A673 (cell line): ENCODE data around the gene TBX5. TPM values are rescaled to one million over a fixed set of nuclear protein-coding genes. Genes with fewer than 3 reads are reported as not detected.

Experiments
- BruUV-seq: library from RNA; stranded (reverse); fragments of 400-500 nt; replicated peaks from 2 replicates; lab custom pipeline; 2021; lab: Mats Ljungman, UMichigan
- CTCF ChIA-PET: fragments of 300-600 bp; sonication (Branson Sonifier 250); formaldehyde crosslinking; loops from one replicate; lab custom pipeline; 2022; ENCODE audit warnings: antibody characterized with exemption; lab: Charles Lee
- POLR2A ChIA-PET: fragments of 300-600 bp; sonication (Branson Sonifier 250); formaldehyde crosslinking; loops from one replicate; lab custom pipeline; 2022; ENCODE audit warnings: antibody characterized with exemption; ENCODE audit not compliant: low non-redundant PET; lab: Charles Lee
- DNase-seq: peaks from one replicate; pipeline ENCODE4 v3.0.0-alpha.2; 2015; ENCODE audit warnings: low spot score
- H3K27ac ChIP-seq: fragments of 200-600 bp; sonication (generic); 2 replicates; pipeline ENCODE4 v1.5.1; 2016; ENCODE audit warnings: mixed run types, low read depth, mild to moderate bottlenecking, mixed read lengths, antibody characterized with exemption, low read length; ENCODE audit not compliant: poor library complexity, severe bottlenecking
- H3K27me3 ChIP-seq: fragments of 200-600 bp; sonication (generic); replicated peaks from 2 replicates; pipeline ENCODE4 v1.6.1; 2017; ENCODE audit warnings: mixed run types, low read depth, mild to moderate bottlenecking, mixed read lengths, antibody characterized with exemption, low read length; ENCODE audit not compliant: insufficient read depth, poor library complexity
- H3K36me3 ChIP-seq: fragments of 200-600 bp; sonication (generic); 2 replicates; pipeline ENCODE4 v1.6.1; 2016; ENCODE audit warnings: mixed run types, mild to moderate bottlenecking, mixed read lengths, antibody characterized with exemption, low read length; ENCODE audit not compliant: insufficient read depth, poor library complexity, severe bottlenecking
- H3K4me1 ChIP-seq: fragments of 200-600 bp; sonication (generic); 2 replicates; pipeline ENCODE4 v1.6.1; 2017; ENCODE audit warnings: mixed run types, mild to moderate bottlenecking, mixed read lengths, antibody characterized with exemption, low read length; ENCODE audit not compliant: insufficient read depth, poor library complexity, severe bottlenecking
- H3K4me3 ChIP-seq: fragments of 200-600 bp; sonication (generic); 2 replicates; pipeline ENCODE4 v1.5.1; 2016; ENCODE audit warnings: low read depth, mixed run types, mild to moderate bottlenecking, mixed read lengths, low read length; ENCODE audit not compliant: poor library complexity, severe bottlenecking
- H3K9me3 ChIP-seq: fragments of 200-600 bp; sonication (generic); 2 replicates; pipeline ENCODE4 v1.6.1; 2016; ENCODE audit warnings: mixed run types, low read depth, mild to moderate bottlenecking, mixed read lengths, antibody characterized with exemption, low read length; ENCODE audit not compliant: poor library complexity, severe bottlenecking
- EZH2 ChIP-seq: fragments of 200-600 bp; sonication (generic); IDR thresholded peaks from 2 replicates; pipeline ENCODE4 v1.6.1; 2017; ENCODE audit warnings: borderline replicate concordance, low read depth, mild to moderate bottlenecking, mixed read lengths, antibody characterized with exemption, low read length; ENCODE audit not compliant: poor library complexity, severe bottlenecking
- intact Hi-C: fragments of 100-400 bp; cut with micrococcal nuclease; formaldehyde crosslinking; loops from one replicate; pipeline ENCODE4 v1.10.0; 2022; ENCODE audit not compliant: unreplicated experiment
- total RNA-seq: library from RNA; stranded (reverse); gene quantifications from 2 replicates; pipeline ENCODE4 v1.2.3, GENCODE V29; 2021
- TF ChIP-seq, protein P1 (sequence below): fragments of 300-800, 200-600 bp; sonication (generic); conservative IDR thresholded peaks from 2 replicates; pipeline ENCODE4 v1.5.1; 2017; ENCODE audit warnings: low read depth, mild to moderate bottlenecking, antibody characterized with exemption, low read length, moderate library complexity, mixed read lengths

The TBX5 gene
- total RNA-seq, 1 experiment from 2014 or later = 2.1 TPM

DNA sequence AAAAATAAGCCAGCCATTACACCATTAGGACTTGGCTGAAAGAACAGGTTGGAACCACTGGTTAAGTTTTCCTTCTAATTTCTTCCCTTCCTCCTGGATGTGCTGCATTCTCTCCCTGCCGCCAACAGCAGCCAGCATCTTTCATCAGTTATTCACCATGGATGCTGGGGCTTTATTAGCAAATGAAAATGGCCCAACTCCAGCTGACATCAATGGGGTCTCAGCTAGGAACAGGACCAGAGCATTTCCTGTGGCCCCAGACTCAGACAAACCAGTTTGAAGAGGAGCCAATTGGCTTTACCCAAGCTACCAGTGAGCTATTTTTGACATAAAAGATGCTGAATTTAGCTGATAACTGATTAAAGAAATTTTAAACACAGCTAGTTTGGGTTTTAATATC is 26.0 kb upstream of the TBX5 start:
- no peak for DNase-seq
- Histone ChIP-seq H3K9me3 (no peaks in the 10 kb centered on the region), H3K4me1 (no peaks in the 10 kb centered on the region), H3K27ac (no peak overlapping the region), H3K27me3 (no peaks in the 10 kb centered on the region), H3K4me3 (no peak overlapping the region), H3K36me3 (no peaks in the 10 kb centered on the region)
- intact Hi-C loops = no loop called here
- no peak for TF ChIP-seq EZH2
- TF ChIP-seq, protein P1, sequence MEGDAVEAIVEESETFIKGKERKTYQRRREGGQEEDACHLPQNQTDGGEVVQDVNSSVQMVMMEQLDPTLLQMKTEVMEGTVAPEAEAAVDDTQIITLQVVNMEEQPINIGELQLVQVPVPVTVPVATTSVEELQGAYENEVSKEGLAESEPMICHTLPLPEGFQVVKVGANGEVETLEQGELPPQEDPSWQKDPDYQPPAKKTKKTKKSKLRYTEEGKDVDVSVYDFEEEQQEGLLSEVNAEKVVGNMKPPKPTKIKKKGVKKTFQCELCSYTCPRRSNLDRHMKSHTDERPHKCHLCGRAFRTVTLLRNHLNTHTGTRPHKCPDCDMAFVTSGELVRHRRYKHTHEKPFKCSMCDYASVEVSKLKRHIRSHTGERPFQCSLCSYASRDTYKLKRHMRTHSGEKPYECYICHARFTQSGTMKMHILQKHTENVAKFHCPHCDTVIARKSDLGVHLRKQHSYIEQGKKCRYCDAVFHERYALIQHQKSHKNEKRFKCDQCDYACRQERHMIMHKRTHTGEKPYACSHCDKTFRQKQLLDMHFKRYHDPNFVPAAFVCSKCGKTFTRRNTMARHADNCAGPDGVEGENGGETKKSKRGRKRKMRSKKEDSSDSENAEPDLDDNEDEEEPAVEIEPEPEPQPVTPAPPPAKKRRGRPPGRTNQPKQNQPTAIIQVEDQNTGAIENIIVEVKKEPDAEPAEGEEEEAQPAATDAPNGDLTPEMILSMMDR = no peak
- ChIA-PET CTCF (no interaction called here), POLR2A (no interaction called here)
- BruUV-seq = no TSS peak

DNA sequence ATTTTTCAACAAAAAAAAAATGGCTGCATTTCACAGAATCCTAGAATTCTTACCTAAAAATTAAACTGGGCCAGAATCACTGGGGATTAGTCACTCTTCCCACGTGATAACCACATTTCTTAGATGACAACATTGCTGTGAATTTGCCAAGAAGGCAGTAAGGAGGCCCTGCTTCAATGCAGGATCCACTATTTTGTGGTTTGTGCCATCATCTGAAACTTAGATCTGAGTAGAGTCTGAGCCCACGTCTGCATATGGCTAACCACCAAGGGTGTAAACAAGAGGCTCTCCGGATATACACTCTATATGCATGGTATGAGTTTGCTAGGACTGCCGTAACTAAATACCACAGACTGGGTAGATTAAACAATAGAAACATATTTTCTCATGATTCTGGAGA is 24.4 kb upstream of the TBX5 start:
- CTCF ChIA-PET = no interaction called here
- POLR2A ChIA-PET = no interaction called here
- intact Hi-C loops = no loop called here
- Histone ChIP-seq H3K9me3 (no peaks in the 10 kb centered on the region), H3K4me3 (no peak overlapping the region), H3K27me3 (no peaks in the 10 kb centered on the region), H3K4me1 (no peaks in the 10 kb centered on the region), H3K36me3 (no peaks in the 10 kb centered on the region), H3K27ac (no peak overlapping the region)
- BruUV-seq = no TSS peak
- TF ChIP-seq, protein P1 = no peak
- no peak for TF ChIP-seq EZH2
- DNase-seq = no peak

DNA sequence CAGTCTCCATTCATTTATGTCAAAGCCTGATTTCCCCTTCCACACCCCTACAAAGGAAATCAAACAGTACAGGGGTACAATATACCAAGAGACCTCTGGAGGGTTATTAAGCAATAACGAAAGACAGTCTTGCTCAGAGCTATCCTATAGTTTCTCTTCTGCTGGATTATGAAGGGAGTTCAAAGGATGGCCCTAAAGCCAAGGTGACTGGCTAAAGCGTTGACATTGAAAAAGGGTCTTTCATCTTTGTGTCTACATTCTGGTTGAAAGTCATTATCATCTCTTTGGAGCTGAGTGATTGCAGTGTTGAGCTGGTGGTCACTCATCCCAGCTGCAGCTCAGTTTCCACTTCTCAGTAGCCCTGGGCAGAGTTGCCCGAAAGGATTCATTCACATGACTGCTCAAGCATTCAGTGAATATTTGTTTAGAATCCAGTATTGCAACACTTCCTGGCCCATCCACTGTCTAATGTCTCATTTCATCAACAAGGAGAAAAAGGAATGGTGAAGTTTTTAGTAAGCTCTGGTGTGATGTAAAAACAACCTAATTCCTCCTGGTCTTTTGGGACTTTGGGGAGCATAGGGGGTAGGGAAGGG is 19.2 kb upstream of the TBX5 start:
- ChIA-PET CTCF (no interaction called here), POLR2A (interaction anchor here (0.6 kb wide), 1 partner anchor 717 kb away, joined by 6 read pairs; no protein-coding TSS in a partner anchor)
- H3K9me3 ChIP-seq = no peaks in the 10 kb centered on the region
- no peak overlapping the region for H3K27ac ChIP-seq
- H3K4me3 ChIP-seq = no peak overlapping the region
- TF ChIP-seq EZH2 = no peak
- TF ChIP-seq, protein P1 = no peak
- H3K36me3 ChIP-seq = no peaks in the 10 kb centered on the region
- intact Hi-C loops = no loop called here
- BruUV-seq = no TSS peak
- DNase-seq = no peak
- H3K27me3 ChIP-seq = no peaks in the 10 kb centered on the region
- no peaks in the 10 kb centered on the region for H3K4me1 ChIP-seq
